ENCODE data around the gene FAM110D.

FAM110D gene

DNA sequence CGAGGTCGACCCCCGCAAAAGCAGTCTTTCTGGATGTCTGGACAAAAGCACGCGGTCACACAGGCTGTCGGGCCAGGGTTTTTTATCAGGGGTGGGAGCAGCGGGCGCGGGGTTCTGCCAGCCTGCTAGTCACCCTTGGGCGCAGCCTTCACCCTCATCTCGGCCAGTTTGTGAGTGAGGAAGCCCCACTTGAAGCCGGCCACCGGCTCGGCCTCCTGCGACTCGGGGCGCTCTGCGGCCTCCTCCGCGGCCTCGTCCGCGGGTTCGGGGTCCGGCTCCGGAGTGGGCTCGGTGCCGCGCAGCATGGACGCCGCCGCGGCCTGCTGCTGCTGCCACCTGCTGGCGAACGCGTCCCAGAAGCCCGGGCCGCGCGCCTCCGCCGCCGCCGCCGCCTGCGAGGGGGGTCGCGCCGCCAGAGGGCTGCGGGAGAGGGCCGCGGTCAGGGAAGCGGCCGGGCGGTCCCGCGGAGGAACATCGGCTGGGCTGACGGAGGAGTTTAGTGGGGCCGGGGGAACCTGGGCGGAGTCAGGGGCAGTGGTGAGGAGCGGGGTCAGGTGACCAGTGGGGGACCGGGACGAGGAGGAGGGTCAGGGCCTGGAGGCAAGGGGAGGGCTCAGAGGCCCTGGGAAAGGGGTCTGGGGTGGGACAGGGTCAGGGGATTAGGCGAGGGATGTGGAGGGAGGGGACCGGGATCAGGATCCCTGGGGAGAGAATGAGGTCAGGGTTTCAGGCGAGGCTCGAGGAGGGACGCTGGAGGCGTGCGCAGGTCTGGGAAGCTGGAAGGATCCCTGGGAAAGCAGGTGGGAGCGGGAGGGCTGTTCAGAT lies 5.4 kb downstream of the FAM110D start:
- peak; percentile 82 for DNase-seq

GRCh38 chr1:26164861-26165842 lies 6.3 kb downstream of the FAM110D start:
- no peak for DNase-seq

- no peak for DNase-seq
Observed at GRCh38 chr1:26166719-26167281, 7.9 kb downstream of the FAM110D start.

DNA sequence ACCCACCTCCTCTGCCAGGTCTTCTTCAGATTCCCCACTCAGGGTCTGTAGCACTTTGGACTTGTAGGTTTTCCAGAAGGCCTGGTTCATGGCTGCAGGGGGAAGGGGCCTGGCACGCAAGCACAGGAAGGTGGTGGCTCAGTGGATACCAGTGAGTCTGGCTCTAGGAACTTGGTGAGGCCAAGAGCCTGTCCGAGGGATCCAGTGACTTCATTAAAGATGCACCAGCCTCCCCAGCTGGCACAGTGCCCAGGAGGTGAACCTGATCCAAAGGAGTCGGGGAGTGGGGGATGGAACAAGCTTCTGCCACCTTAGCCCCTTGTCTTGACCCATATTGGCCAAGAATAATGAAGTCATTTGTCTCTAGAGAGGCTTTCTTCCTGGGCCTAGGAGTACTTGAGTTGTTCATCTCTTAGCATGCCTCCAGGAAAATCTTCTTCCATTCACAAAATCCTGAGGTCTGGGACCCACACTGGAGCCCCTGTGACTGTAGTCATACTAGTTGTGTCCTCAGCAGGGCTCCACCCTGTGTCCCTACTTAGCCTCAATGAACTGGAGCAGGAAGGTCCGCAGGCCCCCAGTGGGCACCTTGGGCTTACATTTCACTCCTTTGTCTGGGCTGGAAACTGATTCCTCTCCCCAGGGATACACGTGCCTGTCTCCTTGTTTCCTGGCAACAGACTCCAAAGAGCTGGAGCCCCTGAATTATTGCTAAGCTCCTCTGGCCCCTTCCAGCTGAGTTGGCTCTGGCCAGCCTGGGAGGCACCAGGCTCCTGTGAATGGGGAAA lies 9.7 kb downstream of the FAM110D start, which contains the start of gene C1orf232:
Gene C1orf232, minus strand, starts transcription at position 554 of the 788 bp plus-strand sequence. Its CDS starts 464 bp downstream, at position 90.
- DNase-seq, result no peak

DNA sequence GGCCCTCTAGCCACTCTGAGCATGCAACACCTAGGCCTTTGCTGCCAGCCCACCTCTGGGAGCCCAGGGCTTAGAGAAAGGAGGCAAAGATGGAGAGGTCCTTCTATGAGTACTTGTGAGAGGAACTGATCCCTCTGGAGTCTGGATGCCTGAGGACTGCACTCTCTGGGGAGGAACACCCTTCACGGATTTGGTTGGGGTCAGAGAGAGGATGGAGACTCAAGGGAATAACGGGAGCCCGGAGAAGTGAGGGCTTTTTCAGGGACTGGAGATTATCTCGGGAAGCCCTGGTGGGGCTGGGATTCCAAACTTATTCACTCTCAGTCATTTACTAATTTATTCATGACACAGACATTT lies 10.3 kb downstream of the FAM110D start:
- DNase-seq, result no peak

DNA sequence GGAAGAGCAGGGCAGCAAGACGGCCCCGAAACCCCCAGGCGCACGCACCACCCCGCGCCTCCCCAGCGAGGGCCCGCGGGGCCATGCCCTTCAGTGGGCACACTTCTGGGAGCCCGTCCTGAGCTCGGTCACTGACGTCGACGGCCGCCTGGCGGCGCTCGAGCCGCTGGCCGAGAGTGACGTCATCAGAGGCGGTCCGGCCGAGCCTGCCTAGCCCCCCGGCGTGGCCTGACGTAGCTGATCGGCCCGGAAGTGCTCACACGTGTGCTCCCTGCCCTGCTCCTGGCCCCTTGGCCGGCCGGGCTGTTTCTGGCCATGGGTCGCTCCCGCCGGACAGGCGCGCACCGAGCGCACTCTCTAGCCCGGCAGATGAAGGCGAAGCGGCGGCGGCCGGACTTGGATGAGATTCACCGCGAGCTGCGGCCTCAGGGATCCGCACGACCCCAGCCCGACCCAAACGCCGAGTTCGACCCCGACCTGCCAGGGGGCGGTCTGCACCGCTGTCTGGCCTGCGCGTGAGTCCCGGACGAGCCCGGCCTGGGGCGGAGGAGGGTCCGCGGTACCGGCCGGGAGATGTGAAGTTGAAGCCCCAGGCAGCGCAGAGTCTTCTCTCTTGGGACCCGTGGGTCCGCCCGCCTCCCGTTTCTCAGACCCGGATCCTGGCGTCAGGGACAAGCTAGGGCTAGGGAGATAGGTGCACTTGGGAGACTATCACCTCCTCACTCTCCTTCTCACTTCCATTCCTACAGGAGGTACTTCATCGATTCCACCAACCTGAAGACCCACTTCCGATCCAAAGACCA lies 11.0 kb downstream of the FAM110D start, which contains the start of gene ZNF593:
Gene ZNF593, plus strand, starts transcription at position 240 of the 803 bp plus-strand sequence. Its CDS starts 76 bp downstream, at position 316.
- DNase-seq, result peak; percentile 95

- DNase-seq, result no peak
Observed at GRCh38 chr1:26170472-26170821, 11.6 kb downstream of the FAM110D start.

GRCh38 chr1:26171084-26172072 lies 12.5 kb downstream of the FAM110D start, which contains the start of gene ZNF593OS:
Gene ZNF593OS, minus strand, starts transcription at chr1:26171832. Its CDS starts 171 bp downstream, at chr1:26171661.
- DNase-seq, result no peak

DNA sequence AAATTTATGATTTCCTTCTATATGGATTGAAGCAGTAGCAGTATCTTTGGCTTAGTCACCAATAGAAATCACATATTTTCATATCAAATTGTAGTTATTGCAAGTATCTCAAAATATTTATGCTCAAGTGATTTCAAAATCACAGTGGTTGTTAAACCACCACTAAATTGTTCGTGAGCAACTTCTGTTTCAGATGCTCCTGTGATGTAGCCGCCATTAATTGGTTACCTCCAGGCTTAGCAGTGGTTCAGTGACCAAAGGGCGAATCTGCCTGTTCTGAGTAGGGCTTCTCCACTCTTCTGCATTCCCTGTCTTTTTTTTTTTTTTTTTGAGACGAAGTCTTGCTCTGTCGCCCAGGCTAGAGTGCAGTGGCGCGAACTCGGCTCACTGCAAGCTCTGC lies 16.5 kb downstream of the FAM110D start:
- no peak for DNase-seq

- peak; percentile 71 for DNase-seq
Observed at GRCh38 chr1:26177182-26177684, 18.4 kb downstream of the FAM110D start, which contains the start of gene CNKSR1. Gene CNKSR1, plus strand, starts transcription at chr1:26177491. Its CDS starts 57 bp downstream, at chr1:26177548.

DNA sequence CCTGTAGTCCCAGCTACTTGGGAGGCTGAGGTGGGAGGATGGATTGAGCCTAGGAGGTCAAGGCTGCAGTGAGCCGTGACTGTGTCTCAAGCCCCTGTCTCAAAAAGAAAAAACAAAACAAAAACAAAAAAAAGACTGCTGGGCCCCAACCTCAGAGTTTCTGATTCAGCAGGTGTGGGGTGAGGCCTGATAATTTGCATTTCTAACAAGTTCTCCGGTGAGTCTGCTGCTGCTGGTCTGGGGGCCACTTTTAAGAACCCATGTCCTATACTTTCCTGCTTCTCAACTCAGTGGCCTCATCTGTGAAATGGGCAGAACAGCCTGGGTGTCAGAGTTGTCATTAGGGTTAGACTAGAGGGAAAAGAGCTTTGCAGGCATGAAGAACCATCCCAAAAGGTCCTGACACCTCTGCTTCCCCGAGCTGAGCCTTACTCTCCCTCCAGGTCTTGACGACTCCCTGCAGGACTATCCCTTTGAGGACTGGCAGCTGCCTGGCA lies 21.2 kb downstream of the FAM110D start:
- DNase-seq, result no peak

DNA sequence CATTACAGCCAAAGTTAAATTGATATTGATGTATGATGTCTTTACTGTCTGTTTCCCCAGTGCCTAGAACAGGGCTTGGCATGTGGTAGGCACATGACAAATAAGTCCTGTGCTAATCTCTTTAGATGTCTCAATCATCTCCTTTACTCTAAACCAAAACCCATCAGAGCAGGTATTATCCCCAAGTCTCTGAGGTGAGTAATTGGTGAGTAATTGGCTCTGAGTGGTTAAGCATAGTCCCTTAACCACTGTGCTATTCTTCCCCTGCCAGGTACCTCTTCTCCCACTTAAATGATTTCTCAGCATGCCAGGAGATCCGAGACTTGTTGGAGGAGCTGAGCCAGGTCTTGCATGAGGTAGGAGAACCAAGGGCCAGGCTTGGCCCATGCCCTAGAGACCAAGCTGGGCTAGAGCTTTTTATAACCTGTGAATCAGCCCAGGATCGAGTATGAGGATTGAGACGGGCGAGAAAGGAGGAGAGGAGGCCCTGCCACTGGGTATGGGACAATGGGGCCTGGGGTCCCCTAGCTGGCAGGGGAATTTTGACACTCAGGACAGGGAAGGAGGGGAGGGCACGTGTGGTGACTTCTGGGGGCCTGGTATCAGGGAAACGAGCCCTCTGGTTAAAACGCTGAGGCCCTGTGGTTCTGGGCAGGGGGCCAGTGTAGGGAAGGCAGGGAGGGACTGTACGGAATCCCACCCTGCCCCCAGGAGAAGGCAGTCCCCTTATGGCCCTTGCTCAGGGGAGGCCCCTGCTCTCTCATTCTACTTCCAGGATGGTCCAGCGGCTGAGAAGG lies 22.9 kb downstream of the FAM110D start:
- DNase-seq, result no peak

DNA sequence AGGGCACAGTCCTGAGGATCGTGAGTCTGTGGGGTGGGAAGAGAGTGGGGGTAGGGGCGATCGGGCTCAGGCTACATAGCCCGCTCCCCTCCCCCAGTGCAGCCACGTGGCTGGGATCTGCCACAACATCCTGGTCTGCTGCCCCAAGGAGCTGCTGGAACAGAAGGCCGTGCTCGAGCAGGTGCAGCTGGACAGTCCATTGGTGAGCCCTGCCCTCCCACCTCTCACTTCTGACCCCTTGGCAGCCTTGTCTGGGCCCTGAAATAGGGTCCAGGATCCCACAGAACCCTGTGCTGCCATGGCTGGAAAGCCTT lies 23.5 kb downstream of the FAM110D start:
- DNase-seq, result no peak

DNA sequence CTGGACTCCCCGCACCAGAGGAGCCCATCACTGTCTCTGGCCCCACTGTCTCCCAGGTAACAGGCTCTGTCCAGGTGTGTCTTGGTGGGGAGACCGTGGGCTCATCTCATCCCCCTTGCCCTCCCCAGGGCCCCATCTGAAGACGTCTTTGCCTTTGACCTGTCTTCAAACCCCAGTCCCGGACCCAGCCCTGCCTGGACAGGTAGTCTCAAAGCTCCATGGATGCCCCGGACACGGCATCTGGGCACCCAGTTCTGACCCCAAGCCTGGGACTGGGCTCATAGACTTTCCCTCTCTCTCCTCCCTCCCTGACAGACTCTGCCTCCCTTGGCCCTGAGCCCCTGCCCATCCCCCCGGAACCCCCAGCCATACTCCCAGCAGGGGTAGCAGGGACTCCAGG lies 25.2 kb downstream of the FAM110D start:
- DNase-seq, result no peak

DNA sequence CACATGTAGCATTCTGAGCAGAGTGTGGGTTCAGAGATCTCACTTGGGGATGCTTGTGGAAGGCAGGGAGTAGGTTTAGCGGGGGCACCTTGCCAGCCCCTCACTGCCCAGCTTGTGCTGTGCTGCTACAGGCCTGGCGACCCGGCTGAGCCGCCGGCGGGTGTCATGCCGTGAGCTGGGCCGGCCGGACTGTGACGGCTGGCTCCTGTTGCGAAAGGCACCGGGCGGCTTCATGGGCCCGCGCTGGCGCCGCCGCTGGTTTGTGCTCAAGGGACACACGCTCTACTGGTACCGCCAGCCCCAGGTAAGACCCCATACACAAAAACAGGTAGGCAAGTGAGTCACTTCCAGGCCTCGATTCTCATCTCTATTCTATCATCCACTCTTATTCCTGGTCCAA lies 26.0 kb downstream of the FAM110D start:
- DNase-seq, result no peak

- no peak for DNase-seq
Observed at GRCh38 chr1:26187882-26188281, 29.0 kb downstream of the FAM110D start.

GRCh38 chr1:26188477-26188876 lies 29.6 kb downstream of the FAM110D start:
- DNase-seq, result no peak

- DNase-seq, result no peak
Observed at GRCh38 chr1:26189331-26189730, 30.5 kb downstream of the FAM110D start.

GRCh38 chr1:26189751-26190275 lies 30.9 kb downstream of the FAM110D start:
- no peak for DNase-seq

Measured in activated effector memory CD4-positive, alpha-beta T cell treated with anti-CD3 and anti-CD28 coated beads, Interleukin-2, amount 50 U/mL, for 16 hours (primary cell).